Measurements from ENCODE around the gene RAB11FIP3.

DNA sequence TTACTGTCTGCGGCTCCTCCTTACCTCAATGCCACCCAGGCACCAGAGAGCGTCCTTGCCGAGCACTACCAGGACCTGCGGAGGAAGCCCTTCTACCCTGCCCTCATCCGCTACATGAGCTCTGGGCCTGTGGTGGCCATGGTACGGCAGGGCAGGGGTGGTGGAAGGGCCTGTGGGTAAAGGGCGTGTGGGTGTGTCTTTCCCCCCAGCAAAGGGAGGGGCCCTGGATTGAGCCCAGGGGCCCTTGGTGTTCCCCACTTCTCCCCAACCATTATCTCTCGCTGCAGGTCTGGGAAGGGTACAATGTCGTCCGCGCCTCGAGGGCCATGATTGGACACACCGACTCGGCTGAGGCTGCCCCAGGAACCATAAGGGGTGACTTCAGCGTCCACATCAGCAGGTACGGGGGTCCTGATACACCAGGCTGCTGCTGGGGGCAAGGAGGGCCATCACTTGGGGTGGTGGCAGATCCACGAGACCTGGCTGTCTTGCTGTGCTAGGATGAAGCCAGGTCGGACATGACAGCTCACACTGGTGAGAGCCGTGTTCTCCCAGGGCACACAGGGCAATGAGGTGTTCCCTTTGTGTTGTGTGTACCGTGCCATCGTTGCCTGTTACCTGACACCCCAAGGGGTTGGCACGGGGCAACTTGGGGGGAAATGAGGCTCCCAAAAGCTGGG, 26.0 kb upstream of the RAB11FIP3 start:
- TF ChIP-seq, protein P1, sequence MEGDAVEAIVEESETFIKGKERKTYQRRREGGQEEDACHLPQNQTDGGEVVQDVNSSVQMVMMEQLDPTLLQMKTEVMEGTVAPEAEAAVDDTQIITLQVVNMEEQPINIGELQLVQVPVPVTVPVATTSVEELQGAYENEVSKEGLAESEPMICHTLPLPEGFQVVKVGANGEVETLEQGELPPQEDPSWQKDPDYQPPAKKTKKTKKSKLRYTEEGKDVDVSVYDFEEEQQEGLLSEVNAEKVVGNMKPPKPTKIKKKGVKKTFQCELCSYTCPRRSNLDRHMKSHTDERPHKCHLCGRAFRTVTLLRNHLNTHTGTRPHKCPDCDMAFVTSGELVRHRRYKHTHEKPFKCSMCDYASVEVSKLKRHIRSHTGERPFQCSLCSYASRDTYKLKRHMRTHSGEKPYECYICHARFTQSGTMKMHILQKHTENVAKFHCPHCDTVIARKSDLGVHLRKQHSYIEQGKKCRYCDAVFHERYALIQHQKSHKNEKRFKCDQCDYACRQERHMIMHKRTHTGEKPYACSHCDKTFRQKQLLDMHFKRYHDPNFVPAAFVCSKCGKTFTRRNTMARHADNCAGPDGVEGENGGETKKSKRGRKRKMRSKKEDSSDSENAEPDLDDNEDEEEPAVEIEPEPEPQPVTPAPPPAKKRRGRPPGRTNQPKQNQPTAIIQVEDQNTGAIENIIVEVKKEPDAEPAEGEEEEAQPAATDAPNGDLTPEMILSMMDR (conservative IDR thresholded peaks at IDR 0.05; ENCODE audit: low read length): no peak
- no peak for TF ChIP-seq EZH2phosphoT487 (IDR thresholded peaks at IDR 0.05; ENCODE audit: borderline replicate concordance, low read depth, low read length)

All from OCI-LY7 (cell line).